BE2C (cell line): Measurements from ENCODE around the gene ANKRD29.
"Not testable (repeated sequence)": the region's sequence is repeated elsewhere in the genome, so short reads cannot be mapped to it uniquely, and the experiment has no call there.

Experiments
- DNase-seq: peaks from one replicate; pipeline ENCODE4 v3.0.0-alpha.2; 2020
- H3K27me3 ChIP-seq: fragments of 250-450 bp; sonication (Bioruptor Pico); 2 replicates; pipeline ENCODE4 v1.5.1; 2020; ENCODE audit warnings: mild to moderate bottlenecking
- H3K36me3 ChIP-seq: fragments of 250-450 bp; sonication (Bioruptor Pico); 2 replicates; pipeline ENCODE4 v1.5.1; 2020; ENCODE audit warnings: mild to moderate bottlenecking
- H3K4me1 ChIP-seq: fragments of 250-450 bp; sonication (Bioruptor Pico); 2 replicates; pipeline ENCODE4 v1.5.1; 2020
- H3K4me3 ChIP-seq: 2 replicates; pipeline ENCODE4 v1.5.1; 2011; ENCODE audit warnings: low read depth, low read length
- H3K9me3 ChIP-seq: fragments of 250-450 bp; sonication (Bioruptor Pico); 2 replicates; pipeline ENCODE4 v1.5.1; 2020
- CTCF ChIP-seq: IDR thresholded peaks from 2 replicates; pipeline ENCODE4 v1.5.1; 2012; ENCODE audit warnings: mild to moderate bottlenecking, low read depth, low read length

ANKRD29 gene

DNA sequence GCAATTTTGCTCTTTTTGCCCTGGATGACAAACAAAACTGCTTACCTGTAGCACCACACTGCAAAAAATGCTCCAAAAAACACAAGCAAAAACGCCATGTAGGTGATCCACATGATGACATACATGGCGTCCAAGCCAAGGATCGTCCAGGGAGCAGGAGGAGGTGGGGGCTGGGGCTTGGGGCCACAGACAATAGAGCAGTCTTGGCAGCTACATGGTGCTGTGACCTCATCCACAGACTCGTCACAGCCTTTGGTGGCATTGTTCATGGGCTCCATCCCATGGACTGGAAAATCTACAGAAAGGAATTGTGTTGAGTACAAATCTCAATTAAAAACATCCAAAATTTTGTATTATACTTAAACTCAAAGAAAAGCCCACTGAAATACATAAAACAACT lies 102.5 kb downstream of the ANKRD29 start:
- H3K4me3 ChIP-seq, result no peak overlapping the region
- DNase-seq, result no peak
- no peaks in the 10 kb centered on the region for H3K36me3 ChIP-seq
- no peaks in the 10 kb centered on the region for H3K9me3 ChIP-seq
- no peaks in the 10 kb centered on the region for H3K27me3 ChIP-seq
- no peaks in the 10 kb centered on the region for H3K4me1 ChIP-seq
- no peak for TF ChIP-seq CTCF

DNA sequence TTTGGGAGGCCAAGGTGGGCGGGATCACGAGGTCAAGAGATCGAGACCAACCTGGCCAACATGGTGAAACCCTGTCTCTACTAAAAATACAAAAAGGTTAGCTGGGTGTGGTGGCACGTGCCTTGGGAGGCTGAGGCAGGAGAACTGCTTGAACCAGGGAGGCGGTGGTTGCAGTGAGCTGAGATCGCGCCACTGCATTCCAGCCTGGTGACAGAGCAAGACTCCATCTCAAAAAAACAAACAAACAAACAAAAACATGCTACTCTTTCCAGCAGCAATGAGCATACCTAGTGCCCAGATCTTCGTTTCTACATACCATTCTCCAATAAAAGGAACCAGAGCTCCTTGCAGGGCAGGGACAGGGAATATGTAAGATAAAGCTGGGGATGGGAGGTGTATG lies 105.2 kb downstream of the ANKRD29 start:
- not testable (repeated sequence) for DNase-seq, H3K36me3 ChIP-seq, H3K27me3 ChIP-seq, H3K9me3 ChIP-seq, H3K4me1 ChIP-seq, H3K4me3 ChIP-seq

DNA sequence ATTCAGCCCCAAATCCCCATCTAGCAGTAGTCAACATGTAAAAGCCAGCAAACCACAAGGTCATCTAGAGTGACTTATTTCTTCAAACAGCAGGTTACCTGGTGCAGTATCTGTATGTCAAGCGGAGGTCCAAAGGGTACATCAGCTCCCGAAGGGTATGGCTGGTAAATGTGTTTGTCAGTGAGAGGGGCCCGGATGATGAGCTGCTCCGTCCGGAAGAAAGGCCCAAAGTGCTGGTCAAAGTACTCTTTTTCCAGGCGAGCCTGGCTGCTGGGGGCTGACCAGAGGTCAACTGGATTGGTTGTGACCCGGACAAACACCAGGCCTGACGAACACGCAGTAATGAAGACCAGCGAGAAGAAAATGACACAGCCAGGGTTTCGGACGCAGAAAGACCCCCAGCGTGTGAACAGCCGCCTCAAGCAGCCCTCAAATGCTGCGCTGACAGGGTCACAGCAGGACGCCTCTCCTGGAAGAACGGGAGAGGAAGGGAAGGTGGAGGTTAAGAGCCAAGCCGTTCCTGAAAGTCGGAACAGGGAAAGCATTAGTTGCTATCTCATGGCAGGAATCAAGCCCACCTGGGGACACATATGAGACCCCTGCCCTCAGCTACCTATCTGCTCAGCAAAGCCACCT lies 106.4 kb downstream of the ANKRD29 start:
- Histone ChIP-seq H3K9me3 (no peaks in the 10 kb centered on the region), H3K4me3 (no peak overlapping the region), H3K27me3 (no peaks in the 10 kb centered on the region), H3K4me1 (no peaks in the 10 kb centered on the region), H3K36me3 (no peaks in the 10 kb centered on the region)
- TF ChIP-seq CTCF, result no peak
- DNase-seq, result no peak

DNA sequence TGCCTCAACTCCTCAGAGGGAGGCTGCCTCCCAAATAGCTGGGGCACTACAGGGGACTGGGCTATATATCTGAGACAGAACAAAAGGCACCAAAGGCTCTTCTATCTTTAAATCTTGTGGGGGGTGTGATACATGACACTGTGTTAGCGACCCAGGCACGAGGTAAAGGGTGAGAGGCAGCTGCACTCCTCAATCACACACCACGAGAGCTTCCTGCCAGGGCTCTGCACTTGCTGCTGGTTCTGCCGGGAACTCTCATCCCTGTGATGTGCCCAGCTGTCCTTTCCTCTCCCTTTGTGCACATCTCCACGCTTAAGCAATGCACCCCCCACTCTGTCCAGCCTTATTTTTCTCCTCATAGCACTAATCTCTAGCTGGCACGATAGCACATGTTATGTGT lies 108.8 kb downstream of the ANKRD29 start:
- TF ChIP-seq CTCF, result no peak
- Histone ChIP-seq H3K4me1 (no peaks in the 10 kb centered on the region), H3K9me3 (no peaks in the 10 kb centered on the region), H3K36me3 (no peaks in the 10 kb centered on the region), H3K27me3 (no peaks in the 10 kb centered on the region), H3K4me3 (no peak overlapping the region)
- DNase-seq, result no peak

GRCh38 chr18:23552505-23552904 lies 110.2 kb downstream of the ANKRD29 start:
- Histone ChIP-seq H3K36me3 (no peaks in the 10 kb centered on the region), H3K27me3 (no peaks in the 10 kb centered on the region), H3K4me1 (no peaks in the 10 kb centered on the region), H3K9me3 (no peaks in the 10 kb centered on the region), H3K4me3 (no peak overlapping the region)
- TF ChIP-seq CTCF, result no peak
- DNase-seq, result no peak

GRCh38 chr18:23551978-23552377 lies 110.7 kb downstream of the ANKRD29 start:
- no peak overlapping the region for H3K4me3 ChIP-seq
- no peaks in the 10 kb centered on the region for H3K9me3 ChIP-seq
- H3K4me1 ChIP-seq, result no peaks in the 10 kb centered on the region
- no peaks in the 10 kb centered on the region for H3K27me3 ChIP-seq
- DNase-seq, result no peak
- TF ChIP-seq CTCF, result no peak
- H3K36me3 ChIP-seq, result no peaks in the 10 kb centered on the region

DNA sequence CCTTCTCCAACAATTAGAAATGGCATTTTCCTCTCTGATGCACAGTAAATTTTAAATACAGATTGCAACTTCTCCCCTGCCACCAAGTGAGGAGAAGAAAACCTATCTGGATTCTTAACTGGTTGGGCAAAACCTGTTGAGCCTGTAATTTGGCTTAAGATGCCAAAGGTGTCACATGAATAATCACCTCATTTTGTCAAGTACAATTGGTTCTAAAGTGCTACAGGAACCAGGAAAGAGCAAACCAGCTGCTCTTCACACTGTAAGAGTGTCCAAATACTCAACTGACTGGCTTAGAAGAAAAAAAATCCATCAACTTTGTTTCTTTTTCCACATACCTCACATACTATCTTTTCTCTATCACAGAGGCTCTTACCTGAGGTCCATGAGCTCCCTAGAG lies 111.8 kb downstream of the ANKRD29 start:
- Histone ChIP-seq H3K27me3 (no peaks in the 10 kb centered on the region), H3K4me3 (no peak overlapping the region), H3K4me1 (no peaks in the 10 kb centered on the region), H3K36me3 (no peaks in the 10 kb centered on the region), H3K9me3 (no peaks in the 10 kb centered on the region)
- no peak for TF ChIP-seq CTCF
- no peak for DNase-seq
